HEK293 (cell line): ENCODE results near the gene MYADML2.

Experiments used
- HOXA7 ChIP-seq: sonication (generic); formaldehyde crosslinking; IDR thresholded peaks from 2 replicates; pipeline ENCODE4 v1.8.1; 2022; ENCODE audit warnings: missing genetic modification reagents, borderline replicate concordance
- IKZF3 ChIP-seq: fragments of 450-650 bp; IDR thresholded peaks from 2 replicates; pipeline ENCODE4 v1.5.0; 2018; ENCODE audit warnings: missing biosample characterization, mild to moderate bottlenecking, missing genetic modification characterization, moderate library complexity
- MZF1 ChIP-seq: fragments of 450-650 bp; formaldehyde crosslinking; IDR thresholded peaks from 2 replicates; pipeline ENCODE4 v1.5.1; 2017; ENCODE audit warnings: missing biosample characterization, missing genetic modification characterization, borderline replicate concordance
- ZBTB21 ChIP-seq: fragments of 450-650 bp; formaldehyde crosslinking; IDR thresholded peaks from 2 replicates; pipeline ENCODE4 v1.5.1; 2017; ENCODE audit warnings: missing biosample characterization, missing genetic modification characterization
- ZNF223 ChIP-seq: fragments of 450-650 bp; formaldehyde crosslinking; IDR thresholded peaks from 2 replicates; pipeline ENCODE4 v1.5.1; 2016; ENCODE audit warnings: missing biosample characterization, missing genetic modification characterization
- ZNF324 ChIP-seq: fragments of 450-650 bp; formaldehyde crosslinking; IDR thresholded peaks from 2 replicates; pipeline ENCODE4 v1.5.1; 2016; ENCODE audit warnings: missing biosample characterization, missing genetic modification characterization
- ZNF350 ChIP-seq: fragments of 450-650 bp; formaldehyde crosslinking; IDR thresholded peaks from 2 replicates; pipeline ENCODE4 v1.5.0; 2017; ENCODE audit warnings: missing biosample characterization, mild to moderate bottlenecking, missing genetic modification characterization
- ZNF416 ChIP-seq: fragments of 450-650 bp; formaldehyde crosslinking; IDR thresholded peaks from 2 replicates; pipeline ENCODE4 v1.5.1; 2016; ENCODE audit warnings: missing biosample characterization, missing genetic modification characterization
- ZNF785 ChIP-seq: fragments of 450-650 bp; formaldehyde crosslinking; IDR thresholded peaks from 2 replicates; pipeline ENCODE4 v1.5.1; 2016; ENCODE audit warnings: missing biosample characterization, missing genetic modification characterization
- TF ChIP-seq, protein P1 (sequence below): fragments of 450-650 bp; formaldehyde crosslinking; IDR thresholded peaks from 2 replicates; pipeline ENCODE4 v1.5.1; 2016; ENCODE audit warnings: missing biosample characterization, missing genetic modification characterization
- TF ChIP-seq, protein P2 (sequence below): fragments of 450-650 bp; formaldehyde crosslinking; IDR thresholded peaks from 2 replicates; pipeline ENCODE4 v1.5.1; 2016; ENCODE audit warnings: missing biosample characterization, missing genetic modification characterization
- TF ChIP-seq, protein P3 (sequence below): fragments of 450-650 bp; formaldehyde crosslinking; IDR thresholded peaks from 2 replicates; pipeline ENCODE4 v1.5.1; 2016; ENCODE audit warnings: missing biosample characterization, missing genetic modification characterization
- TF ChIP-seq, protein P4 (sequence below): fragments of 450-650 bp; formaldehyde crosslinking; IDR thresholded peaks from 2 replicates; pipeline ENCODE4 v1.5.1; 2016; ENCODE audit warnings: missing biosample characterization, missing genetic modification characterization, low read depth

DNA sequence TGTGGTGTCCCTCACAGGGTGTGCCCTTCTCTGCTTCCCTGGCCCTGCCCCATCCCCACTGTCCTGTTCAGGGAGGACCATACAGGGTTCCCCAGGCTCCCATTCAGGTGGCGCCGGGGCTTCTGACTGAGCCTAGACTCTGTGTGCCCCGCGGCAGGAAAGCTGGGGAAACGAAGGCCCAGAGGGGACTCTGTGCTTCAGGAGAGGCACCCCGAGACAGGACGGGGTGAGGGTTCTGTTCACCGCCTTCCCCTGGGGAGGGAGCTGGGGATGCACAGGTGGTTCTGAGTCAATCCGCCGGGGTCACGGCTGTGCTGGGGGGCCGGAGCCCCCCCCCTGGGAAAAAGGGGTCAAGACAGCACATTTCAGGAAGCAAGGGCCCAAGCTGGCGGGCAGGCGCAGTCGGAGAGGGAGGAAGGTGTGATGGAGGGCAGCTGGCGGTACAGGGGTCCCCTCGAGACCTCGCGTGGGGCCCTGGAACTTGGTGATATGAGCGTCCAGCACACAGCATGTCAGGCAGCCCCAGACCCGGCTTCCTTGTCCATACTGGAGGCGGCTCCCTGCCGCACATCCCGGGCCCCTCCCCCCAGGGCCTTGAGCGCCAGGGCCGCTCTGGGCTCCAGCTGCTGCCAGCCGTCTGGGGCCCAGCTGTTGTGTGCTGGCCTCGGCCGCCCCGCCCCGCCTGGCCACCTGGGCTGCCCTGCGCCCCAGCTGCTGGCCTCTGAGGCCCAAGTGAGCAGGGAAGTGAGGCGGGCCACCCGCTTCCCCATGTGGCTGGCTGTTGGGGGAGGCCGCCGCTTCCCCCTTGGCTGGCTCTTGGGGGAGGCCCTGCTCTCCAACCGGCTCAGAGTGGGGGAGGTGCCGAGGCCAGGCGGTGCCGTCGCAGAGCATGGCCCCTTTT lies 19.6 kb upstream of the MYADML2 start:
- TF ChIP-seq, protein P1, sequence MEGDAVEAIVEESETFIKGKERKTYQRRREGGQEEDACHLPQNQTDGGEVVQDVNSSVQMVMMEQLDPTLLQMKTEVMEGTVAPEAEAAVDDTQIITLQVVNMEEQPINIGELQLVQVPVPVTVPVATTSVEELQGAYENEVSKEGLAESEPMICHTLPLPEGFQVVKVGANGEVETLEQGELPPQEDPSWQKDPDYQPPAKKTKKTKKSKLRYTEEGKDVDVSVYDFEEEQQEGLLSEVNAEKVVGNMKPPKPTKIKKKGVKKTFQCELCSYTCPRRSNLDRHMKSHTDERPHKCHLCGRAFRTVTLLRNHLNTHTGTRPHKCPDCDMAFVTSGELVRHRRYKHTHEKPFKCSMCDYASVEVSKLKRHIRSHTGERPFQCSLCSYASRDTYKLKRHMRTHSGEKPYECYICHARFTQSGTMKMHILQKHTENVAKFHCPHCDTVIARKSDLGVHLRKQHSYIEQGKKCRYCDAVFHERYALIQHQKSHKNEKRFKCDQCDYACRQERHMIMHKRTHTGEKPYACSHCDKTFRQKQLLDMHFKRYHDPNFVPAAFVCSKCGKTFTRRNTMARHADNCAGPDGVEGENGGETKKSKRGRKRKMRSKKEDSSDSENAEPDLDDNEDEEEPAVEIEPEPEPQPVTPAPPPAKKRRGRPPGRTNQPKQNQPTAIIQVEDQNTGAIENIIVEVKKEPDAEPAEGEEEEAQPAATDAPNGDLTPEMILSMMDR (tag by site-specific recombination) = no peak
- TF ChIP-seq HOXA7 = no peak
- TF ChIP-seq ZNF223 = no peak
- no peak for TF ChIP-seq MZF1 (tag by site-specific recombination)
- TF ChIP-seq, protein P2, sequence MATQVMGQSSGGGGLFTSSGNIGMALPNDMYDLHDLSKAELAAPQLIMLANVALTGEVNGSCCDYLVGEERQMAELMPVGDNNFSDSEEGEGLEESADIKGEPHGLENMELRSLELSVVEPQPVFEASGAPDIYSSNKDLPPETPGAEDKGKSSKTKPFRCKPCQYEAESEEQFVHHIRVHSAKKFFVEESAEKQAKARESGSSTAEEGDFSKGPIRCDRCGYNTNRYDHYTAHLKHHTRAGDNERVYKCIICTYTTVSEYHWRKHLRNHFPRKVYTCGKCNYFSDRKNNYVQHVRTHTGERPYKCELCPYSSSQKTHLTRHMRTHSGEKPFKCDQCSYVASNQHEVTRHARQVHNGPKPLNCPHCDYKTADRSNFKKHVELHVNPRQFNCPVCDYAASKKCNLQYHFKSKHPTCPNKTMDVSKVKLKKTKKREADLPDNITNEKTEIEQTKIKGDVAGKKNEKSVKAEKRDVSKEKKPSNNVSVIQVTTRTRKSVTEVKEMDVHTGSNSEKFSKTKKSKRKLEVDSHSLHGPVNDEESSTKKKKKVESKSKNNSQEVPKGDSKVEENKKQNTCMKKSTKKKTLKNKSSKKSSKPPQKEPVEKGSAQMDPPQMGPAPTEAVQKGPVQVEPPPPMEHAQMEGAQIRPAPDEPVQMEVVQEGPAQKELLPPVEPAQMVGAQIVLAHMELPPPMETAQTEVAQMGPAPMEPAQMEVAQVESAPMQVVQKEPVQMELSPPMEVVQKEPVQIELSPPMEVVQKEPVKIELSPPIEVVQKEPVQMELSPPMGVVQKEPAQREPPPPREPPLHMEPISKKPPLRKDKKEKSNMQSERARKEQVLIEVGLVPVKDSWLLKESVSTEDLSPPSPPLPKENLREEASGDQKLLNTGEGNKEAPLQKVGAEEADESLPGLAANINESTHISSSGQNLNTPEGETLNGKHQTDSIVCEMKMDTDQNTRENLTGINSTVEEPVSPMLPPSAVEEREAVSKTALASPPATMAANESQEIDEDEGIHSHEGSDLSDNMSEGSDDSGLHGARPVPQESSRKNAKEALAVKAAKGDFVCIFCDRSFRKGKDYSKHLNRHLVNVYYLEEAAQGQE (tag by site-specific recombination) = no peak
- TF ChIP-seq ZBTB21 (tag by site-specific recombination) = no peak
- no peak for TF ChIP-seq ZNF785 (tag by site-specific recombination)
- TF ChIP-seq ZNF324 (tag by site-specific recombination) = no peak
- TF ChIP-seq IKZF3 (tag by site-specific recombination) = no peak
- TF ChIP-seq, protein P3, sequence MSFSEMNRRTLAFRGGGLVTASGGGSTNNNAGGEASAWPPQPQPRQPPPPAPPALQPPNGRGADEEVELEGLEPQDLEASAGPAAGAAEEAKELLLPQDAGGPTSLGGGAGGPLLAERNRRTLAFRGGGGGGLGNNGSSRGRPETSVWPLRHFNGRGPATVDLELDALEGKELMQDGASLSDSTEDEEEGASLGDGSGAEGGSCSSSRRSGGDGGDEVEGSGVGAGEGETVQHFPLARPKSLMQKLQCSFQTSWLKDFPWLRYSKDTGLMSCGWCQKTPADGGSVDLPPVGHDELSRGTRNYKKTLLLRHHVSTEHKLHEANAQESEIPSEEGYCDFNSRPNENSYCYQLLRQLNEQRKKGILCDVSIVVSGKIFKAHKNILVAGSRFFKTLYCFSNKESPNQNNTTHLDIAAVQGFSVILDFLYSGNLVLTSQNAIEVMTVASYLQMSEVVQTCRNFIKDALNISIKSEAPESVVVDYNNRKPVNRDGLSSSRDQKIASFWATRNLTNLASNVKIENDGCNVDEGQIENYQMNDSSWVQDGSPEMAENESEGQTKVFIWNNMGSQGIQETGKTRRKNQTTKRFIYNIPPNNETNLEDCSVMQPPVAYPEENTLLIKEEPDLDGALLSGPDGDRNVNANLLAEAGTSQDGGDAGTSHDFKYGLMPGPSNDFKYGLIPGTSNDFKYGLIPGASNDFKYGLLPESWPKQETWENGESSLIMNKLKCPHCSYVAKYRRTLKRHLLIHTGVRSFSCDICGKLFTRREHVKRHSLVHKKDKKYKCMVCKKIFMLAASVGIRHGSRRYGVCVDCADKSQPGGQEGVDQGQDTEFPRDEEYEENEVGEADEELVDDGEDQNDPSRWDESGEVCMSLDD = no peak
- TF ChIP-seq, protein P4, sequence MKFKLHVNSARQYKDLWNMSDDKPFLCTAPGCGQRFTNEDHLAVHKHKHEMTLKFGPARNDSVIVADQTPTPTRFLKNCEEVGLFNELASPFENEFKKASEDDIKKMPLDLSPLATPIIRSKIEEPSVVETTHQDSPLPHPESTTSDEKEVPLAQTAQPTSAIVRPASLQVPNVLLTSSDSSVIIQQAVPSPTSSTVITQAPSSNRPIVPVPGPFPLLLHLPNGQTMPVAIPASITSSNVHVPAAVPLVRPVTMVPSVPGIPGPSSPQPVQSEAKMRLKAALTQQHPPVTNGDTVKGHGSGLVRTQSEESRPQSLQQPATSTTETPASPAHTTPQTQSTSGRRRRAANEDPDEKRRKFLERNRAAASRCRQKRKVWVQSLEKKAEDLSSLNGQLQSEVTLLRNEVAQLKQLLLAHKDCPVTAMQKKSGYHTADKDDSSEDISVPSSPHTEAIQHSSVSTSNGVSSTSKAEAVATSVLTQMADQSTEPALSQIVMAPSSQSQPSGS (tag by site-specific recombination) = no peak
- TF ChIP-seq ZNF416 (tag by site-specific recombination) = no peak
- TF ChIP-seq ZNF350 = no peak
